HepG2 (cell line): ENCODE measurements around the gene INAFM1. TPM values are rescaled to one million over a fixed set of nuclear protein-coding genes. Genes with fewer than 3 reads are reported as not detected.

Experiments
- BHLHE40 ChIP-seq: IDR thresholded peaks from 2 replicates; pipeline ENCODE4 v1.6.1; 2011; ENCODE audit warnings: low read length, improper control_type of control experiment
- ELF1 ChIP-seq: sonication (generic); formaldehyde crosslinking; IDR thresholded peaks from 2 replicates; pipeline ENCODE4 v1.4.0; 2020; ENCODE audit warnings: missing genetic modification reagents
- GABPA ChIP-seq, 2 experiments: IDR thresholded peaks; 2 replicates each; pipeline ENCODE4 v1.6.1; 2011 to 2016; ENCODE audit warnings: low read depth in 2 of 2, low read length in 1 of 2, missing biosample characterization in 1 of 2, missing genetic modification characterization in 1 of 2
- JUNB ChIP-seq: sonication (generic); formaldehyde crosslinking; IDR thresholded peaks from 2 replicates; pipeline ENCODE4 v1.8.0; 2022; ENCODE audit warnings: missing genetic modification reagents, mild to moderate bottlenecking, borderline replicate concordance
- MAFF ChIP-seq: IDR thresholded peaks from 2 replicates; pipeline ENCODE4 v1.6.1; 2011; ENCODE audit warnings: low read depth, low read length, improper control_type of control experiment
- MAFG ChIP-seq: sonication (generic); formaldehyde crosslinking; IDR thresholded peaks from 2 replicates; pipeline ENCODE4 v1.5.1; 2020; ENCODE audit warnings: mild to moderate bottlenecking, missing genetic modification reagents
- NR3C1 ChIP-seq: sonication (generic); formaldehyde crosslinking; IDR thresholded peaks from 2 replicates; pipeline ENCODE4 v1.4.0; 2020; ENCODE audit warnings: missing genetic modification reagents
- PHF20 ChIP-seq: sonication (generic); formaldehyde crosslinking; IDR thresholded peaks from 2 replicates; pipeline ENCODE4 v1.5.0; 2020; ENCODE audit warnings: mild to moderate bottlenecking, missing genetic modification reagents
- RAD21 ChIP-seq: fragments of 450-650 bp; formaldehyde crosslinking; IDR thresholded peaks from 2 replicates; pipeline ENCODE4 v1.5.0; 2020; ENCODE audit warnings: mild to moderate bottlenecking
- SALL2 ChIP-seq: sonication (generic); formaldehyde crosslinking; IDR thresholded peaks from 2 replicates; pipeline ENCODE4 v1.8.1; 2023; ENCODE audit warnings: mild to moderate bottlenecking, missing genetic modification reagents, inconsistent platforms
- SCMH1 ChIP-seq: sonication (generic); formaldehyde crosslinking; IDR thresholded peaks from 2 replicates; pipeline ENCODE4 v1.9.0; 2021; ENCODE audit warnings: missing genetic modification reagents, mild to moderate bottlenecking, borderline replicate concordance
- SP140L ChIP-seq: sonication (generic); formaldehyde crosslinking; IDR thresholded peaks from 2 replicates; pipeline ENCODE4 v1.4.0; 2020; ENCODE audit warnings: missing genetic modification reagents, borderline replicate concordance
- STAG1 ChIP-seq: sonication (generic); formaldehyde crosslinking; IDR thresholded peaks from 2 replicates; pipeline ENCODE4 v1.4.0; 2020; ENCODE audit warnings: missing genetic modification reagents
- TGIF2 ChIP-seq: IDR thresholded peaks from 2 replicates; pipeline ENCODE4 v1.6.1; 2016; ENCODE audit warnings: control low read depth, missing compliant biosample characterization
- TOE1 ChIP-seq: sonication (generic); formaldehyde crosslinking; IDR thresholded peaks from 2 replicates; pipeline ENCODE4 v1.4.0; 2020; ENCODE audit warnings: mild to moderate bottlenecking, missing genetic modification reagents
- TRIM24 ChIP-seq: sonication (generic); formaldehyde crosslinking; IDR thresholded peaks from 2 replicates; pipeline ENCODE4 v1.8.0; 2022; ENCODE audit warnings: mild to moderate bottlenecking, missing genetic modification reagents
- ZNF136 ChIP-seq: sonication (generic); formaldehyde crosslinking; IDR thresholded peaks from 2 replicates; pipeline ENCODE4 v1.8.1; 2022; ENCODE audit warnings: low read depth, mild to moderate bottlenecking, moderate library complexity, missing genetic modification reagents
- ZNF230 ChIP-seq: sonication (generic); formaldehyde crosslinking; IDR thresholded peaks from 2 replicates; pipeline ENCODE4 v1.4.0; 2020; ENCODE audit warnings: mild to moderate bottlenecking, missing genetic modification reagents
- ZNF256 ChIP-seq: sonication (generic); formaldehyde crosslinking; conservative IDR thresholded peaks from 2 replicates; pipeline ENCODE4 v1.4.0; 2020; ENCODE audit warnings: missing genetic modification reagents
- ZNF263 ChIP-seq: sonication (generic); formaldehyde crosslinking; IDR thresholded peaks from 2 replicates; pipeline ENCODE4 v1.4.0; 2020; ENCODE audit warnings: missing genetic modification reagents
- ZNF383 ChIP-seq: sonication (generic); formaldehyde crosslinking; IDR thresholded peaks from 2 replicates; pipeline ENCODE4 v1.4.0; 2020; ENCODE audit warnings: missing genetic modification reagents, mild to moderate bottlenecking, borderline replicate concordance
- ZNF460 ChIP-seq: sonication (generic); formaldehyde crosslinking; IDR thresholded peaks from 2 replicates; pipeline ENCODE4 v1.5.1; 2020; ENCODE audit warnings: missing genetic modification reagents, mild to moderate bottlenecking, borderline replicate concordance
- ZNF547 ChIP-seq: sonication (generic); formaldehyde crosslinking; IDR thresholded peaks from 2 replicates; pipeline ENCODE4 v1.5.1; 2020; ENCODE audit warnings: mild to moderate bottlenecking, missing genetic modification reagents
- ZSCAN20 ChIP-seq: sonication (generic); formaldehyde crosslinking; IDR thresholded peaks from 2 replicates; pipeline ENCODE4 v1.4.0; 2020; ENCODE audit warnings: missing genetic modification reagents, mild to moderate bottlenecking, borderline replicate concordance
- ZSCAN9 ChIP-seq: IDR thresholded peaks from 2 replicates; pipeline ENCODE4 v1.6.1; 2016; ENCODE audit warnings: borderline replicate concordance
- polyA plus RNA-seq, 8 experiments: library from polyadenylated mRNA; depleted of rRNA in 3 of 8; stranded (reverse) in 7 of 8; unstranded in 1 of 8; fragments of >200 nt; fragmentation: Illumina TruSeq in 4 of 8; extraction: Trizol in 4 of 8; gene quantifications; 2 replicates each; pipeline versions ENCODE4 v1.2.1 to v1.2.3, GENCODE V29; 2011 to 2016; ENCODE audit warnings: low read depth in 4 of 8, missing spikeins in 1 of 8, mixed read lengths in 1 of 8; ENCODE audit not compliant: insufficient read depth in 1 of 8
- total RNA-seq, 5 experiments: library from RNA; depleted of rRNA; stranded (reverse); fragments of >200 nt; fragmentation: Illumina TruSeq; extraction: Trizol; gene quantifications; 2 replicates each; pipeline ENCODE4 v1.2.3, GENCODE V29; 2016; ENCODE audit warnings: low read depth in 1 of 5
- TF ChIP-seq, protein P1 (sequence below): sonication (generic); formaldehyde crosslinking; IDR thresholded peaks from 2 replicates; pipeline ENCODE4 v1.8.1; 2023; ENCODE audit warnings: mild to moderate bottlenecking, inconsistent platforms, moderate library complexity, missing genetic modification reagents, borderline replicate concordance
- TF ChIP-seq, protein P2 (sequence below): sonication (generic); formaldehyde crosslinking; IDR thresholded peaks from 2 replicates; pipeline ENCODE4 v1.4.0; 2020; ENCODE audit warnings: missing genetic modification reagents
- TF ChIP-seq, protein P3 (sequence below): sonication (generic); formaldehyde crosslinking; IDR thresholded peaks from 2 replicates; pipeline ENCODE4 v1.4.0; 2020; ENCODE audit warnings: missing genetic modification reagents; ENCODE audit errors: not compliant biosample characterization

Gene INAFM1
- total and polyA plus RNA-seq, 2 of the 13 experiments (the other 11 are each of a cell fraction or from before 2014, with no cell fraction given): 0.88 to 1.9 TPM

DNA sequence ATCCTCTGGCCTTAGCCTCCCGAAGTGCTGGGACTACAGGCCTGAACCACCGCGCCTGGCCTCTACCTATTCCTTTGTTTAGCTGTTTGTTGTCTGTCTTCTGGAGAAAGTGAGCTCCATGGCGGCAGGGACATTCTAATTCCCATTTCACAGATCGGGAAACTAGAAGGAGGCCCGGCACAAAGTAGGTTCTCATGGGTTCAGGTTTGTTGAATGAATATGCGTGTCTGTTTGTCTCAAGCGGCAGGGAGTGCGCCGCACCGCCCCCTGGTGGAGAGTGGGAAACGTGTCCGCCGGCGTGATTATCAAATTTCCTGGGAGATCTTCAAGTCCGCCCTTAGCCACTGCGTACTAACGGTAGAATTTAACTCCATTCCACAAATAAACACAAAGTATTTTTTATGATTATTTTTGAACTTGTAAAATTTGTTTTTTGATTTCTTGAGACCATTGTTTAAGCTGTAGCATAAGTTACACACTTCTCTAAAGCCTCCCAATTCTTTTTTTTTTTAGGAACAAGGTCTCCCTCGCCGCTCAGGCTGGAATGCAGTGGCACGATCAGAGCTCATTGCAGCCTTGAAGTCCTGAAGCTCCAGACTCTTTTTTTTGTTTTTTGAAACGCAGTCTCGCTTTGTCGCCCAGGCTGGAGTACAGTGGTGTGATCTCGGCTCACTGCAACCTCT lies 27.2 kb upstream of the INAFM1 start (continued):
- TF ChIP-seq ZSCAN20 (CRISPR knock-in tag) (no peak), PHF20 (no peak), TOE1 (CRISPR knock-in tag) (no peak), GABPA (IDR thresholded peaks at IDR 0.05; ENCODE audit: low read depth, low read length) (no peak), GABPA (CRISPR knock-in tag; IDR thresholded peaks at IDR 0.05; ENCODE audit: low read depth) (0 out of 2 replicates have a peak, but pooled peaks have one; percentile 15), TRIM24 (CRISPR knock-in tag) (no peak), RAD21 (peak; percentile 55), SALL2 (no peak), MAFF (no peak), SCMH1 (no peak), TGIF2 (CRISPR knock-in tag) (no peak), ZNF263 (CRISPR knock-in tag) (no peak), ZNF547 (no peak), STAG1 (CRISPR knock-in tag) (peak; percentile 62), ZNF460 (CRISPR knock-in tag) (0 out of 2 replicates have a peak, but pooled peaks have one; percentile 14), ELF1 (CRISPR knock-in tag) (no peak), ZNF136 (CRISPR knock-in tag) (no peak), MAFG (no peak), NR3C1 (CRISPR knock-in tag) (no peak), BHLHE40 (no peak), ZNF230 (CRISPR knock-in tag) (no peak), ZNF256 (CRISPR knock-in tag) (no peak), JUNB (CRISPR knock-in tag) (no peak), SP140L (CRISPR knock-in tag) (no peak), ZNF383 (CRISPR knock-in tag) (no peak), ZSCAN9 (CRISPR knock-in tag) (no peak)
- TF ChIP-seq, protein P1, sequence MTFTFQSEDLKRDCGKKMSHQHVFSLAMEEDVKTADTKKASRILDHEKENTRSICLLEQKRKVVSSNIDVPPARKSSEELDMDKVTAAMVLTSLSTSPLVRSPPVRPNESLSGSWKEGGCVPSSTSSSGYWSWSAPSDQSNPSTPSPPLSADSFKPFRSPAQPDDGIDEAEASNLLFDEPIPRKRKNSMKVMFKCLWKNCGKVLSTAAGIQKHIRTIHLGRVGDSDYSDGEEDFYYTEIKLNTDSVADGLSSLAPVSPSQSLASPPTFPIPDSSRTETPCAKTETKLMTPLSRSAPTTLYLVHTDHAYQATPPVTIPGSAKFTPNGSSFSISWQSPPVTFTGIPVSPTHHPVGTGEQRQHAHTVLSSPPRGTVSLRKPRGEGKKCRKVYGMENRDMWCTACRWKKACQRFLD (CRISPR knock-in tag): no peak
- TF ChIP-seq, protein P2, sequence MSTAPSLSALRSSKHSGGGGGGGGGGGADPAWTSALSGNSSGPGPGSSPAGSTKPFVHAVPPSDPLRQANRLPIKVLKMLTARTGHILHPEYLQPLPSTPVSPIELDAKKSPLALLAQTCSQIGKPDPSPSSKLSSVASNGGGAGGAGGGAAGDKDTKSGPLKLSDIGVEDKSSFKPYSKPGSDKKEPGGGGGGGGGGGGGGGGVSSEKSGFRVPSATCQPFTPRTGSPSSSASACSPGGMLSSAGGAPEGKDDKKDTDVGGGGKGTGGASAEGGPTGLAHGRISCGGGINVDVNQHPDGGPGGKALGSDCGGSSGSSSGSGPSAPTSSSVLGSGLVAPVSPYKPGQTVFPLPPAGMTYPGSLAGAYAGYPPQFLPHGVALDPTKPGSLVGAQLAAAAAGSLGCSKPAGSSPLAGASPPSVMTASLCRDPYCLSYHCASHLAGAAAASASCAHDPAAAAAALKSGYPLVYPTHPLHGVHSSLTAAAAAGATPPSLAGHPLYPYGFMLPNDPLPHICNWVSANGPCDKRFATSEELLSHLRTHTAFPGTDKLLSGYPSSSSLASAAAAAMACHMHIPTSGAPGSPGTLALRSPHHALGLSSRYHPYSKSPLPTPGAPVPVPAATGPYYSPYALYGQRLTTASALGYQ (CRISPR knock-in tag): no peak
- TF ChIP-seq, protein P3, sequence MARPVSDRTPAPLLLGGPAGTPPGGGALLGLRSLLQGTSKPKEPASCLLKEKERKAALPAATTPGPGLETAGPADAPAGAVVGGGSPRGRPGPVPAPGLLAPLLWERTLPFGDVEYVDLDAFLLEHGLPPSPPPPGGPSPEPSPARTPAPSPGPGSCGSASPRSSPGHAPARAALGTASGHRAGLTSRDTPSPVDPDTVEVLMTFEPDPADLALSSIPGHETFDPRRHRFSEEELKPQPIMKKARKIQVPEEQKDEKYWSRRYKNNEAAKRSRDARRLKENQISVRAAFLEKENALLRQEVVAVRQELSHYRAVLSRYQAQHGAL (CRISPR knock-in tag): no peak
